ENCODE results near the gene TPCN1.

The TPCN1 gene

DNA sequence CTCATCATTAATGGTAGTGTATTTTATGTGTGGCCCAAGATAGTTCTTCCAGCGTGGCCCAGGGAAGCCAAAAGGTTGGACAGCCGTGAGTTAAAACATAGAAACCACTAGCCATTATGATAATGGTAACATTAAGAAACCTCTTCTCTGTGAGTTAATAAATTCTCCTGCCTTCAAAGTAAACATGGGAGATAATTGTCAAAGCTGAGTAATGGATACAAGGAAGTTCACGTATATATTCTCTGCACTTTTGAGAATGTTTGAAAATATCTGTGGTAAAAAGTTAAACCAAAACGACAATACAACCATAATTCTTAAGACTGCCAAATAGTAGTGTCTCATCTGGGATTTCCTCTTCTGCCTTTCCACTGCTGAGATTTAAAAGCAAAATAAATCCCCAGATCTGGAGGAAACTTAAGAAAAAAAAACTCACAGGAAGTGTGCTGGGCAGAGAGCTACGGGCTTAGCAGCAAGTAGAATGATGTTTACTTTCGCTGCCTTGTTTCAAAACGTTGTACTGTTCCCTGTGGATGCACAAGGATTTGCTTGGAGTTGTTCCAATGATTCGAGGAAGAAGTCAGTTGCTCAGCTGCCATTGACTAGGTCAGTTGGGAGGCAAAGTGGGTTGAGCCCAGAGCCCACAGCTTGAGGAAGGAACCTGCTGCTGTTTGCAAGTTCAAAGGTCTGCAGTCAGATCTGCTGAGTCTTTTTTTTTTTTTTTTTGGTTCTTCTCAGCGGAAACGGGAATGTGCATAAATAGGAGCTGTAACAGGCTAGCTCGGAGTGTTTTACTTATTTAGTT lies 1.7 kb downstream of the TPCN1 start:
- peak; percentile 91 for DNase-seq (ENCODE audit: low read depth, low spot score)
- in situ Hi-C loops (cut with HindIII; ENCODE audit: low sequenced_read_pairs), result no loop called here
- peak overlapping the region; percentile 87 for H3K4me3 ChIP-seq (ENCODE audit: low read depth, low read length)
- TF ChIP-seq, protein P1, sequence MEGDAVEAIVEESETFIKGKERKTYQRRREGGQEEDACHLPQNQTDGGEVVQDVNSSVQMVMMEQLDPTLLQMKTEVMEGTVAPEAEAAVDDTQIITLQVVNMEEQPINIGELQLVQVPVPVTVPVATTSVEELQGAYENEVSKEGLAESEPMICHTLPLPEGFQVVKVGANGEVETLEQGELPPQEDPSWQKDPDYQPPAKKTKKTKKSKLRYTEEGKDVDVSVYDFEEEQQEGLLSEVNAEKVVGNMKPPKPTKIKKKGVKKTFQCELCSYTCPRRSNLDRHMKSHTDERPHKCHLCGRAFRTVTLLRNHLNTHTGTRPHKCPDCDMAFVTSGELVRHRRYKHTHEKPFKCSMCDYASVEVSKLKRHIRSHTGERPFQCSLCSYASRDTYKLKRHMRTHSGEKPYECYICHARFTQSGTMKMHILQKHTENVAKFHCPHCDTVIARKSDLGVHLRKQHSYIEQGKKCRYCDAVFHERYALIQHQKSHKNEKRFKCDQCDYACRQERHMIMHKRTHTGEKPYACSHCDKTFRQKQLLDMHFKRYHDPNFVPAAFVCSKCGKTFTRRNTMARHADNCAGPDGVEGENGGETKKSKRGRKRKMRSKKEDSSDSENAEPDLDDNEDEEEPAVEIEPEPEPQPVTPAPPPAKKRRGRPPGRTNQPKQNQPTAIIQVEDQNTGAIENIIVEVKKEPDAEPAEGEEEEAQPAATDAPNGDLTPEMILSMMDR (IDR thresholded peaks at IDR 0.05; ENCODE audit: low read depth, low read length), result no peak

DNA sequence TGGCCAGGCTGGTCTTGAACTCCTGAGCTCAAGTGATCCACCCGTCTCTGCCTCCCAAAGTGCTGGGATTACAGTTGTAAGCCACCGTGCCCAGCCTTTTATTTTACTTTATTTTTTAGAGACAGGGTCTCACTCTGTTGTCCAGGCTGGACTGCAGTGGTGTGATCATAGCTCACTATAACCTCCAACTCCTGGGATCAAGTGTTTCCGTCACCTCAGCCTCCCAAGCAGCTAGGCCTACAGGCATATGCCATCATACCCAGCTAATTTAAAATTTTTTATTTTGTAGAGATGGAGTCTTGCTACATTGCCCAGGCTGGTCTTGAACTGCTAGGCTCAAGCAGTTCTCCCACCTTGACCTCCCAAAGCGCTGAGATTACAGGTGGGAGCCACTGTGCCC lies 3.7 kb downstream of the TPCN1 start:
- TF ChIP-seq, protein P1 (IDR thresholded peaks at IDR 0.05; ENCODE audit: low read depth, low read length), result no peak
- in situ Hi-C loops (cut with HindIII; ENCODE audit: low sequenced_read_pairs), result no loop called here
- H3K4me3 ChIP-seq (ENCODE audit: low read depth, low read length), result no peak overlapping the region
- DNase-seq (ENCODE audit: low read depth, low spot score), result no peak

DNA sequence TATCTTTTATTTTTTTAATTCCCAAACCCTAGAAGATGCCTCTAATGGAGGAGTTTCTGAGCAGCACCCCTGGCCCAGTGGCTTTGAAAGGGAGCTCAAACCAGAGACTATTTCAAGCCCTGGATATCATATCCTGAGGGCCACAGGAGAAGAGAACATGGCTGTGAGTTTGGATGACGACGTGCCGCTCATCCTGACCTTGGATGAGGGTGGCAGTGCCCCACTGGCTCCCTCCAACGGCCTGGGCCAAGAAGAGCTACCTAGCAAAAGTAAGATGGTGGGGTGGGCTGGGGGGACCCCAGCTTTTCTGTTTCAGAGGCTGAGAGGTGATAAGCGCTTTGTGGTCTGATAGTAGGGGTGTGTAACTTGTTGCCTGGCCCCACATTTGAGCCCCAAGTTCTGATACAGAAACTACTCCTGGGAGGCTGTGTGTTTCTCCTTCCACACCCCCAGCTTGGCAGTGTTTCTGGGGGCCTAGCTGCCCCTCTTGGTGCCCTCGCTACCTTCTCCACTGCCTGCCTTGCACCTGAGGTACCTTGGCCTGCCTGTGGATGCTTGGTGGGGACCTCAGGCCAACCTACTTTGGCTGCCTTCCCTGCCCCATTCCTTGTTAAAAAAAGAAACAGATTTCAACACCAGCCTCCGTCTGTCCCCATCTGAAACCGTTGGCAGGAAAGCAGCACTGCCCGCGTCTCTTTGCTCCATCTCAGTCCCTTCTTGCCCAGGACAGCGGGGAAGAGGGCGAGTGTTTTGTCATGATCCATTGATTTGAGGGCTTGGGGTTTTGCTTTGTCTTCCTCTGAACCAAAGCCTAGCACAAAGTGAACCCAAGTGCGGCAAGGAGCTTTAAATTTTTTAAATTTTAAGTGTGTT lies 5.7 kb downstream of the TPCN1 start:
- DNase-seq (ENCODE audit: low read depth, low spot score), result no peak
- H3K4me3 ChIP-seq (ENCODE audit: low read depth, low read length), result no peak overlapping the region
- in situ Hi-C loops (cut with HindIII; ENCODE audit: low sequenced_read_pairs), result no loop called here
- TF ChIP-seq, protein P1 (IDR thresholded peaks at IDR 0.05; ENCODE audit: low read depth, low read length), result no peak

DNA sequence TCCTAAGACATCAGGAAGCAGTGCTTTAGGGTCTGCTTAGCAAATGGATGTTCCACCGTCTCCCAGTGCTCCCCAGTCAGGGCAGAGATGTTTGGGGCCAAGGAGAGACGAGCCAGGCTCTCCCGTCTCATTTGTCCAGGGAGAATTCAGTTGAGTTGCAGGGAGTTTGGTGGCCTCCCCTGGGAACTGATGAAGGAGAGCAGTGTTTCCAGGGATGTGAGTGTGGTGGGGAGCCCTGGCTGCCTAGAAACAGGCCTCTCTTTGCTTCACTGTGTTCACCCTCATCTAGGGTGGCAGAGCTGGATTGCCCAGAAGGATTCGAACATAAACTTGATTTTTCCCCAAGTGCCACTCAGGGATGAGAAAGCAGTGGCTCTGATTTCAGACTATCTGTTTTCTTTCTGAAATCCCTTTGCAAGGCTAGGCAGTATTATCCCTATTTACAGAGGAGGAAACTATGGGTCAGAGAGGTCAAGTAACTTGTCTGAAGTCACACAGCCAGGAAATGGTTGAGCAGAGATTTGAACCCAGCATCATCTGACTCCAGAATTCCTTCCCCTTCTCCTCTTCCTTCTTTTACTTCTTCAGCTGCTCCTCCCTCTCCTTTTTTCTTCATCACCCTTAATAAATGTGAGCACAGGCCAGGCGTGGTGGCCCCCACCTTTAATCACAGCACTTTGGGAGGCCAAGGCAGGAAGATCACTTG lies 6.6 kb downstream of the TPCN1 start:
- TF ChIP-seq, protein P1 (IDR thresholded peaks at IDR 0.05; ENCODE audit: low read depth, low read length), result no peak
- in situ Hi-C loops (cut with HindIII; ENCODE audit: low sequenced_read_pairs), result no loop called here
- DNase-seq (ENCODE audit: low read depth, low spot score), result no peak
- H3K4me3 ChIP-seq (ENCODE audit: low read depth, low read length), result no peak overlapping the region

DNA sequence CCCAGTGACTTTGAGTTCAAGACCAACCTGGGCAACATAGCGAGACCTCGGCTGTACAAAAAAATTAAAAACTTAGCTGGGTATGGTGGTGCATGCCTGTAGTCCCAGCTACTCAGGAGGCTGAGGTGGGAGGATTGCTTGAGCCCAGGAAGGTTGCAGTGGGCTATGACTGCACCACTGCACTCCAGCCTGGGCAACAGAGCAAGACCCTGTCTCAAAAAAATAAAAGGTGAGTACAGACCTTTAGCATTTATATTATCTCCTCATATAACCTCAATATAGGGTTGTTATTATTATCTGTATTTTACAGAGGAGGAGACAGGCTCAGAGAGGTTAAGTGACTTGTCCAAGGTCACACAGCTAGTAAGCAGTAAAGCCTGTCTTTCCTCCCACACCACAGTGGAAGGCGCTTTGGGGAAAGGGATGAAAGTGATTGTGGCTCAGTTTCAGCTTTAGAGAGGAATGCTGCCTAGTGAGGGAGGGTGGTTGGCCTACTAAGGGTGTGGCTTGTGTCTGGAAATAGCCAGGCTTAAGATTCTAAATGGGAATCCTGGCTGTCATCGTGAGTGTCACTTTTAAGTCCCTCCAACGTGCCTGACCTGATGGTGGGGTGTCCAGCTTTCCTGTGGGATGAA lies 7.2 kb downstream of the TPCN1 start:
- in situ Hi-C loops (cut with HindIII; ENCODE audit: low sequenced_read_pairs), result no loop called here
- DNase-seq (ENCODE audit: low read depth, low spot score), result no peak
- no peak overlapping the region for H3K4me3 ChIP-seq (ENCODE audit: low read depth, low read length)
- TF ChIP-seq, protein P1 (IDR thresholded peaks at IDR 0.05; ENCODE audit: low read depth, low read length), result no peak

Data from astrocyte of the spinal cord (primary cell).